Hepatocyte (in vitro differentiated cells): ENCODE results near the gene TTC23. TPM values are rescaled to one million over a fixed set of nuclear protein-coding genes. Genes with fewer than 3 reads are reported as not detected.

Source experiments
- DNase-seq: peaks from one replicate; pipeline ENCODE4 v3.0.0-alpha.2; 2016; ENCODE audit warnings: low spot score
- H2AFZ ChIP-seq: fragments of 200-600 bp; sonication (generic); 2 replicates; pipeline ENCODE4 v1.6.0; 2016; ENCODE audit warnings: antibody characterized with exemption, mild to moderate bottlenecking
- H3K27ac ChIP-seq: fragments of 200-600 bp; sonication (generic); 2 replicates; pipeline ENCODE4 v1.5.1; 2016; ENCODE audit warnings: mild to moderate bottlenecking
- H3K27me3 ChIP-seq: fragments of 200-600 bp; sonication (generic); 2 replicates; pipeline ENCODE4 v1.6.1; 2016
- H3K36me3 ChIP-seq: fragments of 200-600 bp; sonication (generic); replicated peaks from 2 replicates; pipeline ENCODE4 v1.5.1; 2016; ENCODE audit warnings: low read depth; ENCODE audit not compliant: insufficient read depth
- H3K4me1 ChIP-seq: fragments of 200-600 bp; sonication (generic); 2 replicates; pipeline ENCODE4 v1.5.1; 2016; ENCODE audit warnings: mild to moderate bottlenecking, moderate library complexity; ENCODE audit not compliant: insufficient read depth
- H3K4me2 ChIP-seq: fragments of 200-600 bp; sonication (generic); 2 replicates; pipeline ENCODE4 v1.6.0; 2016
- H3K4me3 ChIP-seq: fragments of 200-600 bp; sonication (generic); 2 replicates; pipeline ENCODE4 v1.5.1; 2016; ENCODE audit warnings: mild to moderate bottlenecking
- H3K79me2 ChIP-seq: fragments of 200-600 bp; sonication (generic); 2 replicates; pipeline ENCODE4 v1.6.0; 2017; ENCODE audit warnings: mild to moderate bottlenecking
- H3K9me2 ChIP-seq: fragments of 200-600 bp; sonication (generic); replicated peaks from 2 replicates; pipeline ENCODE4 v1.6.0; 2017; ENCODE audit warnings: mild to moderate bottlenecking; ENCODE audit not compliant: insufficient read depth
- H3K9me3 ChIP-seq: fragments of 200-600 bp; sonication (generic); 2 replicates; pipeline ENCODE4 v1.5.1; 2016; ENCODE audit warnings: low read depth, mild to moderate bottlenecking
- H4K20me1 ChIP-seq: fragments of 200-600 bp; sonication (generic); 2 replicates; pipeline ENCODE4 v1.6.0; 2016; ENCODE audit warnings: mild to moderate bottlenecking; ENCODE audit not compliant: insufficient read depth, poor library complexity, severe bottlenecking
- EZH2 ChIP-seq: fragments of 200-600 bp; sonication (generic); IDR thresholded peaks from 2 replicates; pipeline ENCODE4 v1.6.1; 2016; ENCODE audit warnings: antibody characterized with exemption, mild to moderate bottlenecking, borderline replicate concordance
- EZH2phosphoT487 ChIP-seq: fragments of 200-600 bp; sonication (generic); IDR thresholded peaks from one replicate; pipeline ENCODE4 v1.6.1; 2018; ENCODE audit warnings: antibody characterized with exemption, mild to moderate bottlenecking, low read depth, moderate library complexity; ENCODE audit not compliant: unreplicated experiment, severe bottlenecking
- WGBS: methylation state at CpG from one replicate; pipeline ENCODE4 v1.1.6; 2016; ENCODE audit warnings: low lambda C conversion rate; ENCODE audit errors: missing lambda C conversion rate; 5-methylcytosine and 5-hydroxymethylcytosine counted together
- polyA plus RNA-seq: library from polyadenylated mRNA; unstranded; fragments of >200 nt; fragmentation: Nextera tagmentation; extraction: Ambion mirVana; gene quantifications from 2 replicates; pipeline ENCODE4 v1.2.1, GENCODE V29; 2016
- total RNA-seq: library from RNA; depleted of rRNA; stranded (reverse); fragments of >200 nt; gene quantifications from 2 replicates; pipeline ENCODE4 v1.2.3, GENCODE V29; 2014
- TF ChIP-seq, protein P1 (sequence below): fragments of 200-600 bp; sonication (generic); IDR thresholded peaks from 2 replicates; pipeline ENCODE4 v1.5.1; 2016; ENCODE audit warnings: antibody characterized with exemption, mild to moderate bottlenecking; ENCODE audit not compliant: poor library complexity

Gene TTC23
- total and polyA plus RNA-seq, 2 experiments from 2014 or later = 31.3 to 46.3 TPM

DNA sequence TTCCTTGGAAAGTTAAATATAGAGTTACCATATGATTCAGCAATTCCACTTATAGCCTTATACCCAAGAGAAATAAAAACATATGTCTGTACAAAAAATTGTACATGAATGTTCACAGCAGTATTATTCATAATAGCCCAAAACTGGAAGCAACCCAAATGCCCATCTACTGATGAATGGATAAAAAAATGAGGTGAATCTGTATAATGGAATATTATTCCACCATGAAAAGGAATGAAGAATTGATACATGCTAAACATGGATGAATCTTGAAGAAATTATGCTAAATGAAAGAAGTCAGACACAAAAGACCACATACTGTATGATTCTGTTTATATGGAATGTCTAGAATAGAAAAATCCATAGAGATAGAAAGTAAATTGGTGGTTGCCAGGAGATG is 61.4 kb downstream of the TTC23 start:
- no peak overlapping the region for H2AFZ ChIP-seq
- no peaks in the 10 kb centered on the region for H3K36me3 ChIP-seq
- H3K9me3 ChIP-seq = no peaks in the 10 kb centered on the region
- TF ChIP-seq EZH2 = no peak
- TF ChIP-seq EZH2phosphoT487 = no peak
- TF ChIP-seq, protein P1, sequence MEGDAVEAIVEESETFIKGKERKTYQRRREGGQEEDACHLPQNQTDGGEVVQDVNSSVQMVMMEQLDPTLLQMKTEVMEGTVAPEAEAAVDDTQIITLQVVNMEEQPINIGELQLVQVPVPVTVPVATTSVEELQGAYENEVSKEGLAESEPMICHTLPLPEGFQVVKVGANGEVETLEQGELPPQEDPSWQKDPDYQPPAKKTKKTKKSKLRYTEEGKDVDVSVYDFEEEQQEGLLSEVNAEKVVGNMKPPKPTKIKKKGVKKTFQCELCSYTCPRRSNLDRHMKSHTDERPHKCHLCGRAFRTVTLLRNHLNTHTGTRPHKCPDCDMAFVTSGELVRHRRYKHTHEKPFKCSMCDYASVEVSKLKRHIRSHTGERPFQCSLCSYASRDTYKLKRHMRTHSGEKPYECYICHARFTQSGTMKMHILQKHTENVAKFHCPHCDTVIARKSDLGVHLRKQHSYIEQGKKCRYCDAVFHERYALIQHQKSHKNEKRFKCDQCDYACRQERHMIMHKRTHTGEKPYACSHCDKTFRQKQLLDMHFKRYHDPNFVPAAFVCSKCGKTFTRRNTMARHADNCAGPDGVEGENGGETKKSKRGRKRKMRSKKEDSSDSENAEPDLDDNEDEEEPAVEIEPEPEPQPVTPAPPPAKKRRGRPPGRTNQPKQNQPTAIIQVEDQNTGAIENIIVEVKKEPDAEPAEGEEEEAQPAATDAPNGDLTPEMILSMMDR = no peak
- H3K4me2 ChIP-seq = no peak overlapping the region
- H3K79me2 ChIP-seq = no peaks in the 10 kb centered on the region
- no peak overlapping the region for H3K27ac ChIP-seq
- no peaks in the 10 kb centered on the region for H4K20me1 ChIP-seq
- H3K4me1 ChIP-seq = no peaks in the 10 kb centered on the region
- no peak for DNase-seq
- no peaks in the 10 kb centered on the region for H3K9me2 ChIP-seq
- H3K4me3 ChIP-seq = no peak overlapping the region
- H3K27me3 ChIP-seq = no peaks in the 10 kb centered on the region

DNA sequence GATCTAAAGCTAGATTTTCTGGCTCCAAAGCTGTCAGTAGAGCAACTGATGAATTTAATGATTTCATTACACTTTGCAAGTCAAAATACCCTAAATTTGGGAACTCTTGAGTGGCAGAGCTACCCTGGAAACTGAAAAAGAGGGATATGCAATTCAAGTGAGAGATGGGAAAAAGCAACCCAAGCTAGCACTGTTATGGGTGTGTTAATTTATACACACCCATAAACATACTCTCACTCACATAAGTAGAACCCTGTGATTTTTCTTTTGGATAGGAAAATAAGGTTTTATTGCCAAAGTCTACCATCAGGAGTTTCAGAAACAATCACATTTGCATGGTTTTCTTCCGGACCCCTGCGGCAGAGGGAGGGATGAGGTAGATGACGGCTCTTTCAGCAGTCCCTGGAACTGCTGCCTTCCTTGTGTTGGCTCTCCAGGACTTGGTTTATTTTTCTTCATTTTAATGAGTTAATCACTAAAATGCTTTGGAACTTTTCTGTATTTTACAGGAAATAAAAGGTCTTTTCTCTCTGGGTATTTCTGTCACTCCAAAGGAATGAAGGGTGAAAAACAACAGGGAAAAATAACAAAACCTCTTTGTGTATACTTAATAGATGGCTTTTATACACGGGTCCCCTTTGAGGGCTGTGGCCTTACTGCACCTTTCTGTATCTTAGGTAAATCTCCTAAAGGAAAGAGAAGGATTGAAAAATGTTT is 63.8 kb downstream of the TTC23 start:
- TF ChIP-seq, protein P1 = no peak
- TF ChIP-seq EZH2 (no peak), EZH2phosphoT487 (no peak)
- H3K9me3 ChIP-seq = no peaks in the 10 kb centered on the region
- peaks cover 4% of the 10 kb centered on the region for H3K4me1 ChIP-seq
- no peaks in the 10 kb centered on the region for H3K27me3 ChIP-seq
- H3K36me3 ChIP-seq = no peaks in the 10 kb centered on the region
- no peak overlapping the region for H3K4me2 ChIP-seq
- H4K20me1 ChIP-seq = no peaks in the 10 kb centered on the region
- no peak for DNase-seq
- 73% methylated on average over 4 of the region's 4 CpGs for WGBS
- H3K4me3 ChIP-seq = no peak overlapping the region
- H3K27ac ChIP-seq = no peak overlapping the region
- H2AFZ ChIP-seq = no peak overlapping the region
- H3K79me2 ChIP-seq = no peaks in the 10 kb centered on the region
- no peaks in the 10 kb centered on the region for H3K9me2 ChIP-seq

DNA sequence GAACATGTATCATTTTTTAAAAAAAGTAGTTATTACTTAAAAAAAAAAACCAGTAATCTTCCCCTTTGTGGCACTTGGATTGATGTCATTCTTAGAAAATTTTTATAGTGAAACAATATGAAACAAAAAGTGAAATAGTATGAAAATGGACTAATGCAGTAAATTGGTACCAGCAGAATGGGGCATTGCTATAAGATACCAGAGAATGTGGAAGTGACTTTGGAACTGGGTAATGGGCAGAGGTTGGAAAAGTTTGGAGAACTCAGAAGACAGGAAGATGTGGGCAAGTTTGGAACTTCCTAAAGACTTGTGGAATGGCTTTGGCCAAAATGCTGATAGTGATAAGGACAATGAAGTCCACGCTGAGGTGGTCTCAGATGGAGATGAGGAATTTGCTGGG is 66.6 kb downstream of the TTC23 start:
- no peaks in the 10 kb centered on the region for H3K27me3 ChIP-seq
- H3K4me3 ChIP-seq = no peak overlapping the region
- no peak overlapping the region for H3K27ac ChIP-seq
- 81% methylated on average over 1 of the region's 1 CpG for WGBS
- H3K79me2 ChIP-seq = no peaks in the 10 kb centered on the region
- no peaks in the 10 kb centered on the region for H4K20me1 ChIP-seq
- H3K9me3 ChIP-seq = no peaks in the 10 kb centered on the region
- TF ChIP-seq EZH2 (no peak), EZH2phosphoT487 (no peak)
- TF ChIP-seq, protein P1 = no peak
- no peak for DNase-seq
- H3K36me3 ChIP-seq = no peaks in the 10 kb centered on the region
- H3K9me2 ChIP-seq = no peaks in the 10 kb centered on the region
- H3K4me2 ChIP-seq = no peak overlapping the region
- no peak overlapping the region for H2AFZ ChIP-seq
- peaks cover 16% of the 10 kb centered on the region for H3K4me1 ChIP-seq

DNA sequence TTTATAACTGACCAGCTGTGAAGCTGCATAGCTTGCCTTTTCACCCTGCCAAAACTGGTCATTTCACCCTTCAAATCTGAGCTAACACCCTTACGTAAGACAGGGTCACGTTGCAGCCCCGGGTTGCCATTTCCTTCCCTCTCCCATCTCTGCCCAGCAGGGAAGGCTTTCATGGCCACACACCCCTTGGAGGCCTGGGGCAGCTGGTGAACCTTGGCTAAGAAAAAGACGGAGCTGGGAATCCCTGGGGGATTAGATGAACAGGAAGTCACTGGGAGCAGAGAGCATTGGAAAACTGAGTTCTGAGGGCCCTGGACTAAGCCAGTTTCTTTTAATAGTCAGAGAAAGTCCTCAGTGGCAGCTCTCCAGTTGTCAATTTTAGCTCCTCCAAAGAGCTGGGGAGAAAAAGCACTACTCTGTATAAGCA is 67.8 kb downstream of the TTC23 start:
- H3K9me3 ChIP-seq = no peaks in the 10 kb centered on the region
- no peak for DNase-seq
- no peaks in the 10 kb centered on the region for H4K20me1 ChIP-seq
- peak overlapping the region; percentile 33 for H3K27ac ChIP-seq
- no peaks in the 10 kb centered on the region for H3K9me2 ChIP-seq
- no peaks in the 10 kb centered on the region for H3K79me2 ChIP-seq
- TF ChIP-seq, protein P1 = no peak
- TF ChIP-seq EZH2phosphoT487 = no peak
- TF ChIP-seq EZH2 = no peak
- 43% methylated on average over 4 of the region's 4 CpGs for WGBS
- H3K4me1 ChIP-seq = peaks cover 16% of the 10 kb centered on the region
- no peak overlapping the region for H2AFZ ChIP-seq
- H3K27me3 ChIP-seq = no peaks in the 10 kb centered on the region
- no peaks in the 10 kb centered on the region for H3K36me3 ChIP-seq
- H3K4me2 ChIP-seq = no peak overlapping the region
- H3K4me3 ChIP-seq = no peak overlapping the region
